Muscle layer of duodenum (tissue), 2 donors: ENCODE data around the gene MEIS2.

ENCODE experiments used
- H3K27ac ChIP-seq: one replicate; pipeline ENCODE4 v1.7.0; 2013; ENCODE audit warnings: mild to moderate bottlenecking, low read length
- H3K27me3 ChIP-seq: one replicate; pipeline ENCODE4 v1.7.0; 2013; ENCODE audit warnings: low read depth, mild to moderate bottlenecking, control low read depth, low read length
- H3K36me3 ChIP-seq, 2 donors: one replicate each; pipeline ENCODE4 v1.7.0; 2013; ENCODE audit warnings: low read length in 2 of 2, control low read depth in 1 of 2, mild to moderate bottlenecking in 1 of 2; ENCODE audit not compliant: insufficient read depth in 2 of 2, control insufficient read depth in 1 of 2
- H3K4me1 ChIP-seq, 2 donors: one replicate each; pipeline ENCODE4 v1.7.0; 2013; ENCODE audit warnings: low read length in 2 of 2, mild to moderate bottlenecking in 2 of 2, control low read depth in 1 of 2, moderate library complexity in 1 of 2; ENCODE audit not compliant: insufficient read depth in 2 of 2, control insufficient read depth in 1 of 2
- H3K4me3 ChIP-seq, 2 donors: one replicate each; pipeline ENCODE4 v1.7.0; 2013; ENCODE audit warnings: low read length in 2 of 2, low read depth in 1 of 2, mild to moderate bottlenecking in 1 of 2
- H3K9me3 ChIP-seq, 2 donors: one replicate each; pipeline ENCODE4 v1.7.0; 2013; ENCODE audit warnings: low read length in 2 of 2, control low read depth in 1 of 2, mild to moderate bottlenecking in 1 of 2; ENCODE audit not compliant: control insufficient read depth in 1 of 2
- donor health status: healthy.

Gene MEIS2

GRCh38 chr15:36917411-36918267, 182.7 kb downstream of the MEIS2 start:
- H3K27ac ChIP-seq, result no peak overlapping the region
- H3K27me3 ChIP-seq, result no peaks in the 10 kb centered on the region
- no peak overlapping the region for H3K4me3 ChIP-seq
- H3K36me3 ChIP-seq, result no peaks in the 10 kb centered on the region
- H3K9me3 ChIP-seq, result no peaks in the 10 kb centered on the region
- H3K4me1 ChIP-seq, result peaks cover 0 to 15% of the 10 kb centered on the region in 2 donors

- H3K27ac ChIP-seq, result no peak overlapping the region
- peaks cover 4 to 27% of the 10 kb centered on the region in 2 donors for H3K4me1 ChIP-seq
Measured at GRCh38 chr15:36914960-36915808, 185.2 kb downstream of the MEIS2 start.

GRCh38 chr15:36914466-36914865, 185.9 kb downstream of the MEIS2 start:
- no peaks in the 10 kb centered on the region for H3K9me3 ChIP-seq
- no peak overlapping the region for H3K27ac ChIP-seq
- H3K27me3 ChIP-seq, result no peaks in the 10 kb centered on the region
- no peaks in the 10 kb centered on the region for H3K36me3 ChIP-seq
- H3K4me3 ChIP-seq, result no peak overlapping the region
- H3K4me1 ChIP-seq, result peaks cover 4 to 27% of the 10 kb centered on the region in 2 donors

More at GRCh38 chr15:36914960-36915808, 185.2 kb downstream of the MEIS2 start:
- H3K9me3 ChIP-seq, result no peaks in the 10 kb centered on the region
- no peaks in the 10 kb centered on the region for H3K36me3 ChIP-seq
- no peak overlapping the region for H3K4me3 ChIP-seq
- H3K27me3 ChIP-seq, result no peaks in the 10 kb centered on the region

- Histone ChIP-seq H3K27me3 (no peaks in the 10 kb centered on the region), H3K36me3 (no peaks in the 10 kb centered on the region), H3K4me3 (no peak overlapping the region), H3K27ac (no peak overlapping the region), H3K4me1 (peaks cover 4 to 27% of the 10 kb centered on the region in 2 donors), H3K9me3 (no peaks in the 10 kb centered on the region)
Measured at GRCh38 chr15:36912311-36912712, 188.0 kb downstream of the MEIS2 start.

GRCh38 chr15:36911322-36911944, 188.9 kb downstream of the MEIS2 start:
- no peaks in the 10 kb centered on the region for H3K9me3 ChIP-seq
- H3K4me3 ChIP-seq, result no peak overlapping the region
- H3K4me1 ChIP-seq, result peaks cover 4 to 27% of the 10 kb centered on the region in 2 donors
- H3K27ac ChIP-seq, result no peak overlapping the region
- H3K36me3 ChIP-seq, result no peaks in the 10 kb centered on the region
- H3K27me3 ChIP-seq, result no peaks in the 10 kb centered on the region

- H3K36me3 ChIP-seq, result no peaks in the 10 kb centered on the region
- no peak overlapping the region for H3K27ac ChIP-seq
- H3K4me1 ChIP-seq, result peaks cover 4 to 30% of the 10 kb centered on the region in 2 donors
- no peaks in the 10 kb centered on the region for H3K27me3 ChIP-seq
- H3K4me3 ChIP-seq, result no peak overlapping the region
- H3K9me3 ChIP-seq, result no peaks in the 10 kb centered on the region
Measured at GRCh38 chr15:36908991-36909390, 191.4 kb downstream of the MEIS2 start.

- Histone ChIP-seq H3K4me1 (peaks cover 11 to 31% of the 10 kb centered on the region in 2 donors), H3K36me3 (no peaks in the 10 kb centered on the region), H3K27me3 (no peaks in the 10 kb centered on the region), H3K4me3 (no peak overlapping the region), H3K27ac (no peak overlapping the region), H3K9me3 (no peaks in the 10 kb centered on the region)
Measured at GRCh38 chr15:36907295-36907694, 193.1 kb downstream of the MEIS2 start.

- peak overlapping the region; percentile 28 for H3K27ac ChIP-seq
- no peak overlapping the region for H3K4me3 ChIP-seq
- H3K36me3 ChIP-seq, result no peaks in the 10 kb centered on the region
- H3K4me1 ChIP-seq, result peaks cover 7 to 19% of the 10 kb centered on the region in 2 donors
- no peaks in the 10 kb centered on the region for H3K27me3 ChIP-seq
- H3K9me3 ChIP-seq, result no peaks in the 10 kb centered on the region
Measured at GRCh38 chr15:36905908-36906307, 194.4 kb downstream of the MEIS2 start.

GRCh38 chr15:36904715-36905114, 195.6 kb downstream of the MEIS2 start:
- Histone ChIP-seq H3K36me3 (no peaks in the 10 kb centered on the region), H3K27me3 (no peaks in the 10 kb centered on the region), H3K9me3 (no peaks in the 10 kb centered on the region), H3K4me3 (no peak overlapping the region), H3K4me1 (peaks cover 7 to 24% of the 10 kb centered on the region in 2 donors), H3K27ac (peak overlapping the region; percentile 13)

GRCh38 chr15:36903922-36904556, 196.3 kb downstream of the MEIS2 start:
- H3K9me3 ChIP-seq, result no peaks in the 10 kb centered on the region
- H3K27me3 ChIP-seq, result no peaks in the 10 kb centered on the region
- peak overlapping the region; percentile 13 for H3K27ac ChIP-seq
- H3K4me1 ChIP-seq, result peaks cover 7 to 24% of the 10 kb centered on the region in 2 donors
- no peak overlapping the region for H3K4me3 ChIP-seq
- no peaks in the 10 kb centered on the region for H3K36me3 ChIP-seq
